Vagina (tissue), 2 donors: ENCODE results near the gene CDH13.

Experiments
- CTCF ChIP-seq, 3 experiments: fragments of 450-650 bp in 2 of 3; fragments of 200-600 bp in 1 of 3; sonication (generic) in 1 of 3; IDR thresholded peaks; one replicate each; pipeline ENCODE4 v1.5.1; 2017 to 2019; ENCODE audit warnings: antibody characterized with exemption in 3 of 3, mild to moderate bottlenecking in 2 of 3, moderate library complexity in 2 of 3
- POLR2A ChIP-seq, 2 donors: fragments of 450-650 bp; IDR thresholded peaks; one replicate each; pipeline ENCODE4 v1.6.1; 2017; ENCODE audit warnings: antibody characterized with exemption in 2 of 2, mild to moderate bottlenecking in 2 of 2, moderate library complexity in 2 of 2

GRCh38 chr16:82852388-82853008 is 225.7 kb downstream of the CDH13 start:
- TF ChIP-seq CTCF (IDR thresholded peaks at IDR 0.05) (no peak), POLR2A (IDR thresholded peaks at IDR 0.05) (no peak)
